Panc1 (cell line): ENCODE results near the gene ATP5PF. TPM values are rescaled to one million over a fixed set of nuclear protein-coding genes. Genes with fewer than 3 reads are reported as not detected.

ENCODE experiments used
- ATAC-seq: fragments of 200-7000 bp; cut with Tn5 transposase; 2 replicates; pipeline ENCODE4 v1.9.1; 2020; ENCODE audit warnings: mild to moderate bottlenecking, moderate library complexity
- BruUV-seq: library from RNA; stranded (reverse); fragments of 400-500 nt; replicated peaks from 2 replicates; lab custom pipeline; 2021; lab: Mats Ljungman, UMichigan
- CTCF ChIA-PET: fragments of 300-600 bp; sonication (Branson Sonifier 250); formaldehyde crosslinking; loops from one replicate; lab custom pipeline; 2022; ENCODE audit warnings: antibody characterized with exemption; lab: Charles Lee
- POLR2A ChIA-PET: fragments of 300-600 bp; sonication (Branson Sonifier 250); formaldehyde crosslinking; loops from one replicate; lab custom pipeline; 2022; ENCODE audit warnings: antibody characterized with exemption; lab: Charles Lee
- DNase-seq: peaks from one replicate; pipeline ENCODE4 v3.0.0-alpha.2; 2010; ENCODE audit warnings: low read depth, low spot score
- H3K27ac ChIP-seq: 2 replicates; pipeline ENCODE4 v1.5.1; 2011; ENCODE audit warnings: mild to moderate bottlenecking, low read length, inconsistent platforms
- H3K27me3 ChIP-seq: fragments of 200-500 bp; sonication (Bioruptor generic); 2 replicates; pipeline ENCODE4 v1.6.0; 2014; ENCODE audit warnings: low read length, inconsistent platforms; ENCODE audit not compliant: control insufficient read depth, insufficient read depth
- H3K36me3 ChIP-seq: fragments of 200-500 bp; sonication (Bioruptor generic); 2 replicates; pipeline ENCODE4 v1.5.1; 2014; ENCODE audit warnings: inconsistent platforms, mild to moderate bottlenecking, low read length, moderate library complexity; ENCODE audit not compliant: control insufficient read depth, insufficient read depth
- H3K4me1 ChIP-seq: 2 replicates; pipeline ENCODE4 v1.5.1; 2011; ENCODE audit warnings: inconsistent platforms, mild to moderate bottlenecking, low read length, moderate library complexity; ENCODE audit not compliant: control insufficient read depth, insufficient read depth
- H3K4me3 ChIP-seq, 2 experiments: 2 replicates each; pipeline ENCODE4 v1.5.1; 2011 to 2012; ENCODE audit warnings: low read depth in 2 of 2, low read length in 2 of 2, mild to moderate bottlenecking in 2 of 2, inconsistent platforms in 1 of 2, moderate library complexity in 1 of 2
- H3K9me3 ChIP-seq: fragments of 200-500 bp; sonication (Bioruptor generic); 2 replicates; pipeline ENCODE4 v1.5.1; 2014; ENCODE audit warnings: low read depth, mild to moderate bottlenecking, inconsistent platforms, low read length, moderate library complexity; ENCODE audit not compliant: control insufficient read depth, insufficient read depth
- POLR2AphosphoS5 ChIP-seq: IDR thresholded peaks from 2 replicates; pipeline ENCODE4 v1.6.1; 2012; ENCODE audit warnings: mild to moderate bottlenecking, low read depth, low read length, moderate library complexity
- SIN3A ChIP-seq: IDR thresholded peaks from 2 replicates; pipeline ENCODE4 v1.6.1; 2012; ENCODE audit warnings: low read depth, mild to moderate bottlenecking, low read length, moderate library complexity, borderline replicate concordance; ENCODE audit not compliant: insufficient read depth
- TCF7L2 ChIP-seq: IDR thresholded peaks from 2 replicates; pipeline ENCODE4 v1.6.1; 2011; ENCODE audit warnings: mild to moderate bottlenecking, low read depth, low read length, inconsistent platforms
- in situ Hi-C: cut with HindIII; loops from 2 replicates; pipeline ENCODE4 v1.10.0; 2016; ENCODE audit warnings: low sequenced_read_pairs, low pct_unique_long_range_greater_than_20kb
- intact Hi-C: fragments of 100-400 bp; cut with micrococcal nuclease; formaldehyde crosslinking; loops from one replicate; pipeline ENCODE4 v1.10.0; 2022; ENCODE audit not compliant: unreplicated experiment
- total RNA-seq: library from RNA; stranded (reverse); gene quantifications from one replicate; pipeline ENCODE4 v1.2.1, GENCODE V29; 2021; ENCODE audit not compliant: unreplicated experiment
- TF ChIP-seq, protein P1 (sequence below), 2 experiments: IDR thresholded peaks; 2 replicates each; pipeline ENCODE4 v1.6.1; 2011 to 2012; ENCODE audit warnings: low read depth in 2 of 2, control low read depth in 1 of 2, low read length in 1 of 2, mild to moderate bottlenecking in 1 of 2, moderate library complexity in 1 of 2; ENCODE audit not compliant: insufficient read depth in 1 of 2
- TF ChIP-seq, protein P2 (sequence below): fragments of 450-650 bp; IDR thresholded peaks from 2 replicates; pipeline ENCODE4 v1.5.1; 2017; ENCODE audit warnings: mild to moderate bottlenecking

ATP5PF gene
- total RNA-seq, 1 experiment from 2014 or later: 103 TPM

GRCh38 chr21:25722631-25723030 lies 12.1 kb downstream of the ATP5PF start:
- Histone ChIP-seq H3K4me3 (no peak overlapping the region), H3K36me3 (peaks cover 27% of the 10 kb centered on the region), H3K4me1 (no peaks in the 10 kb centered on the region), H3K9me3 (no peaks in the 10 kb centered on the region), H3K27me3 (no peaks in the 10 kb centered on the region), H3K27ac (no peak overlapping the region)
- ChIA-PET POLR2A (no interaction called here), CTCF (no interaction called here)
- no TSS peak for BruUV-seq
- intact Hi-C loops: no loop called here
- no peak for TF ChIP-seq POLR2AphosphoS5
- TF ChIP-seq TCF7L2: no peak
- TF ChIP-seq, protein P1, sequence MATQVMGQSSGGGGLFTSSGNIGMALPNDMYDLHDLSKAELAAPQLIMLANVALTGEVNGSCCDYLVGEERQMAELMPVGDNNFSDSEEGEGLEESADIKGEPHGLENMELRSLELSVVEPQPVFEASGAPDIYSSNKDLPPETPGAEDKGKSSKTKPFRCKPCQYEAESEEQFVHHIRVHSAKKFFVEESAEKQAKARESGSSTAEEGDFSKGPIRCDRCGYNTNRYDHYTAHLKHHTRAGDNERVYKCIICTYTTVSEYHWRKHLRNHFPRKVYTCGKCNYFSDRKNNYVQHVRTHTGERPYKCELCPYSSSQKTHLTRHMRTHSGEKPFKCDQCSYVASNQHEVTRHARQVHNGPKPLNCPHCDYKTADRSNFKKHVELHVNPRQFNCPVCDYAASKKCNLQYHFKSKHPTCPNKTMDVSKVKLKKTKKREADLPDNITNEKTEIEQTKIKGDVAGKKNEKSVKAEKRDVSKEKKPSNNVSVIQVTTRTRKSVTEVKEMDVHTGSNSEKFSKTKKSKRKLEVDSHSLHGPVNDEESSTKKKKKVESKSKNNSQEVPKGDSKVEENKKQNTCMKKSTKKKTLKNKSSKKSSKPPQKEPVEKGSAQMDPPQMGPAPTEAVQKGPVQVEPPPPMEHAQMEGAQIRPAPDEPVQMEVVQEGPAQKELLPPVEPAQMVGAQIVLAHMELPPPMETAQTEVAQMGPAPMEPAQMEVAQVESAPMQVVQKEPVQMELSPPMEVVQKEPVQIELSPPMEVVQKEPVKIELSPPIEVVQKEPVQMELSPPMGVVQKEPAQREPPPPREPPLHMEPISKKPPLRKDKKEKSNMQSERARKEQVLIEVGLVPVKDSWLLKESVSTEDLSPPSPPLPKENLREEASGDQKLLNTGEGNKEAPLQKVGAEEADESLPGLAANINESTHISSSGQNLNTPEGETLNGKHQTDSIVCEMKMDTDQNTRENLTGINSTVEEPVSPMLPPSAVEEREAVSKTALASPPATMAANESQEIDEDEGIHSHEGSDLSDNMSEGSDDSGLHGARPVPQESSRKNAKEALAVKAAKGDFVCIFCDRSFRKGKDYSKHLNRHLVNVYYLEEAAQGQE (IDR thresholded peaks at IDR 0.05; ENCODE audit: insufficient read depth in 1 of 2, low read depth in 2 of 2, low read length in 1 of 2): no peak
- TF ChIP-seq SIN3A: no peak
- TF ChIP-seq, protein P2, sequence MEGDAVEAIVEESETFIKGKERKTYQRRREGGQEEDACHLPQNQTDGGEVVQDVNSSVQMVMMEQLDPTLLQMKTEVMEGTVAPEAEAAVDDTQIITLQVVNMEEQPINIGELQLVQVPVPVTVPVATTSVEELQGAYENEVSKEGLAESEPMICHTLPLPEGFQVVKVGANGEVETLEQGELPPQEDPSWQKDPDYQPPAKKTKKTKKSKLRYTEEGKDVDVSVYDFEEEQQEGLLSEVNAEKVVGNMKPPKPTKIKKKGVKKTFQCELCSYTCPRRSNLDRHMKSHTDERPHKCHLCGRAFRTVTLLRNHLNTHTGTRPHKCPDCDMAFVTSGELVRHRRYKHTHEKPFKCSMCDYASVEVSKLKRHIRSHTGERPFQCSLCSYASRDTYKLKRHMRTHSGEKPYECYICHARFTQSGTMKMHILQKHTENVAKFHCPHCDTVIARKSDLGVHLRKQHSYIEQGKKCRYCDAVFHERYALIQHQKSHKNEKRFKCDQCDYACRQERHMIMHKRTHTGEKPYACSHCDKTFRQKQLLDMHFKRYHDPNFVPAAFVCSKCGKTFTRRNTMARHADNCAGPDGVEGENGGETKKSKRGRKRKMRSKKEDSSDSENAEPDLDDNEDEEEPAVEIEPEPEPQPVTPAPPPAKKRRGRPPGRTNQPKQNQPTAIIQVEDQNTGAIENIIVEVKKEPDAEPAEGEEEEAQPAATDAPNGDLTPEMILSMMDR: no peak
- DNase-seq: no peak
- in situ Hi-C loops: no loop called here
- no peak for ATAC-seq

DNA sequence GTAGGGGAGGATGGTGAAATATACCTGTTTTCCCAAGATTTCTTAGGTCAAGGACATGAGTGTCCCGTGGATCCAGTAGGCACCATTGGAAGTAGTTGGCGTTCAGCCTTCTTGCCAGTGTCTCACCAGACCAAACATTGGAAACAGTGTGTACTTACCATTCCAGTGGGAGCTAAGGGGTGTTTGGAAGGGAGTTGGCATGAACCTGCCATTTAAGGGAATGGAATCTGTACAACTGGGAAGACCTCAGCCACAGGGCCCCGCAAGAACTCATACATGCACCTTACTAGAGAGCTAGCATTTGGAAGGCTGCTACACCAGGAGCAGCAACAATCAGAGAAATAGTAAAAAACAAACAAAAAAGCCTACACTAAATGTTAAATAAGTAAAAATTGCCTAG lies 12.7 kb downstream of the ATP5PF start:
- Histone ChIP-seq H3K27ac (no peak overlapping the region), H3K4me3 (no peak overlapping the region), H3K27me3 (no peaks in the 10 kb centered on the region), H3K9me3 (no peaks in the 10 kb centered on the region), H3K36me3 (peaks cover 25% of the 10 kb centered on the region), H3K4me1 (no peaks in the 10 kb centered on the region)
- intact Hi-C loops: no loop called here
- DNase-seq: no peak
- ChIA-PET CTCF (no interaction called here), POLR2A (interaction anchor here (0.6 kb wide), 1 partner anchor 736 kb away, joined by 5 read pairs; no protein-coding TSS in a partner anchor)
- no TSS peak for BruUV-seq
- ATAC-seq: no peak
- TF ChIP-seq POLR2AphosphoS5 (no peak), SIN3A (no peak), TCF7L2 (no peak)
- TF ChIP-seq, protein P1 (IDR thresholded peaks at IDR 0.05; ENCODE audit: insufficient read depth in 1 of 2, low read depth in 2 of 2, low read length in 1 of 2): no peak
- TF ChIP-seq, protein P2: no peak
- in situ Hi-C loops: no loop called here
